GM12878 (cell line): ENCODE results near the gene ATP5ME. TPM values are rescaled to one million over a fixed set of nuclear protein-coding genes. Genes with fewer than 3 reads are reported as not detected.

Experiments
- CBX3 ChIP-seq: fragments of 200-600 bp; sonication (generic); IDR thresholded peaks from 2 replicates; pipeline ENCODE4 v1.6.1; 2016; ENCODE audit warnings: low read depth, borderline replicate concordance
- CREB1 ChIP-seq: IDR thresholded peaks from 2 replicates; pipeline ENCODE4 v1.6.1; 2012; ENCODE audit warnings: low read depth, mild to moderate bottlenecking, inconsistent platforms
- HDAC6 ChIP-seq: fragments of 200-600 bp; sonication (generic); IDR thresholded peaks from one replicate; pipeline ENCODE4 v1.8.0; 2017; ENCODE audit warnings: antibody characterized with exemption; ENCODE audit not compliant: unreplicated experiment
- SP1 ChIP-seq: IDR thresholded peaks from one replicate; pipeline ENCODE4 v1.6.1; 2011; ENCODE audit warnings: low read depth, low read length
- SREBF1 ChIP-seq: IDR thresholded peaks from 2 replicates; pipeline ENCODE4 v1.6.1; 2012; ENCODE audit warnings: mild to moderate bottlenecking, low read length
- STAT1 ChIP-seq: fragments of 450-650 bp; conservative IDR thresholded peaks from 2 replicates; pipeline ENCODE4 v1.6.1; 2014; ENCODE audit warnings: antibody characterized with exemption, mild to moderate bottlenecking
- SUZ12 ChIP-seq: fragments of 200-600 bp; sonication (generic); IDR thresholded peaks from one replicate; pipeline ENCODE4 v1.6.1; 2018; ENCODE audit warnings: antibody characterized with exemption, mild to moderate bottlenecking; ENCODE audit not compliant: unreplicated experiment
- polyA plus RNA-seq, 11 experiments: library from polyadenylated mRNA; depleted of rRNA in 4 of 11; unstranded in 6 of 11; stranded (reverse) in 5 of 11; fragments of >200 nt; fragmentation: Nextera tagmentation in 4 of 11; fragmentation: Illumina TruSeq in 1 of 11; extraction: Ambion mirVana in 4 of 11; extraction: Trizol in 1 of 11; gene quantifications; 1 replicate in 1 of 11; 2 replicates in 10 of 11; pipeline versions ENCODE4 v1.2.1 to v1.2.3, GENCODE V29; 2011 to 2016; ENCODE audit warnings: inconsistent platforms in 2 of 11, missing spikeins in 2 of 11, low read depth in 1 of 11
- total RNA-seq, 4 experiments: library from RNA; depleted of rRNA in 3 of 4; stranded (reverse); fragments of >200 nt in 3 of 4; fragmentation: Illumina TruSeq in 1 of 4; extraction: Trizol in 1 of 4; gene quantifications; 2 replicates each; pipeline versions ENCODE4 v1.2.1 to v1.2.3, GENCODE V29; 2013 to 2021
- TF ChIP-seq, protein P1 (sequence below): fragments of 450-650 bp; IDR thresholded peaks from 2 replicates; pipeline ENCODE4 v1.6.1; 2017; ENCODE audit warnings: low read depth, mild to moderate bottlenecking, moderate library complexity
- TF ChIP-seq, protein P2 (sequence below): fragments of 450-650 bp; IDR thresholded peaks from 2 replicates; pipeline ENCODE4 v1.6.1; 2017; ENCODE audit warnings: mild to moderate bottlenecking, moderate library complexity
- TF ChIP-seq, protein P3 (sequence below): IDR thresholded peaks from 2 replicates; pipeline ENCODE4 v1.6.1; 2012; ENCODE audit warnings: low read length, inconsistent platforms
- TF ChIP-seq, protein P4 (sequence below), 3 experiments: IDR thresholded peaks in 2 of 3; conservative IDR thresholded peaks in 1 of 3; 2 replicates each; pipeline ENCODE4 v1.5.1; 2011; ENCODE audit warnings: low read depth in 3 of 3, low read length in 3 of 3, mild to moderate bottlenecking in 3 of 3, control low read depth in 2 of 3, moderate library complexity in 2 of 3, inconsistent platforms in 1 of 3, mixed read lengths in 1 of 3; ENCODE audit not compliant: control insufficient read depth in 2 of 3, insufficient read depth in 1 of 3; ENCODE audit errors: extremely low read depth in 1 of 3
- TF ChIP-seq, protein P5 (sequence below): fragments of 450-650 bp; IDR thresholded peaks from 2 replicates; pipeline ENCODE4 v1.6.1; 2017; ENCODE audit warnings: borderline replicate concordance

ATP5ME gene
- total and polyA plus RNA-seq, 10 of the 15 experiments (the other 5 are each of a cell fraction or from before 2014, with no cell fraction given): 279 to 2,374 (median 509) TPM

DNA sequence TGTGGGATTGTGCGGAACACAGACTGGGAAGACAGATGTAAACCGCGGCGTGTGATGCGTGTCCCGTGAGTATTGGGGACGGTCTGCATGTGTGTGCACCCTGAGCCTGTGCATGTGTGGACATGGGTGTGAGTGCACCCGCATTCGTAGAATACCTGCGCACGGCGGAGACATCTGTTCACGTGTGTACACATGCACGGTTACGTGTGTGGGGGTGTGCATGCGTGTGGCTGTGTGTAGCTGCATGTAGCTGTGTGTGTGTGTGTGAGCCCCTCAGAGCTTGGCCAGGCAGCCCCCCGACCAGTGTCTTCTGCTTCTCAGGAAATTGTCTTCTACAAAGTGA is 19.6 kb downstream of the ATP5ME start (continued):
- TF ChIP-seq, protein P1, sequence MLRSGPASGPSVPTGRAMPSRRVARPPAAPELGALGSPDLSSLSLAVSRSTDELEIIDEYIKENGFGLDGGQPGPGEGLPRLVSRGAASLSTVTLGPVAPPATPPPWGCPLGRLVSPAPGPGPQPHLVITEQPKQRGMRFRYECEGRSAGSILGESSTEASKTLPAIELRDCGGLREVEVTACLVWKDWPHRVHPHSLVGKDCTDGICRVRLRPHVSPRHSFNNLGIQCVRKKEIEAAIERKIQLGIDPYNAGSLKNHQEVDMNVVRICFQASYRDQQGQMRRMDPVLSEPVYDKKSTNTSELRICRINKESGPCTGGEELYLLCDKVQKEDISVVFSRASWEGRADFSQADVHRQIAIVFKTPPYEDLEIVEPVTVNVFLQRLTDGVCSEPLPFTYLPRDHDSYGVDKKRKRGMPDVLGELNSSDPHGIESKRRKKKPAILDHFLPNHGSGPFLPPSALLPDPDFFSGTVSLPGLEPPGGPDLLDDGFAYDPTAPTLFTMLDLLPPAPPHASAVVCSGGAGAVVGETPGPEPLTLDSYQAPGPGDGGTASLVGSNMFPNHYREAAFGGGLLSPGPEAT: no peak
- TF ChIP-seq SREBF1 (no peak), SP1 (no peak), SUZ12 (no peak), STAT1 (no peak), HDAC6 (no peak), CBX3 (no peak), CREB1 (no peak)
- TF ChIP-seq, protein P2, sequence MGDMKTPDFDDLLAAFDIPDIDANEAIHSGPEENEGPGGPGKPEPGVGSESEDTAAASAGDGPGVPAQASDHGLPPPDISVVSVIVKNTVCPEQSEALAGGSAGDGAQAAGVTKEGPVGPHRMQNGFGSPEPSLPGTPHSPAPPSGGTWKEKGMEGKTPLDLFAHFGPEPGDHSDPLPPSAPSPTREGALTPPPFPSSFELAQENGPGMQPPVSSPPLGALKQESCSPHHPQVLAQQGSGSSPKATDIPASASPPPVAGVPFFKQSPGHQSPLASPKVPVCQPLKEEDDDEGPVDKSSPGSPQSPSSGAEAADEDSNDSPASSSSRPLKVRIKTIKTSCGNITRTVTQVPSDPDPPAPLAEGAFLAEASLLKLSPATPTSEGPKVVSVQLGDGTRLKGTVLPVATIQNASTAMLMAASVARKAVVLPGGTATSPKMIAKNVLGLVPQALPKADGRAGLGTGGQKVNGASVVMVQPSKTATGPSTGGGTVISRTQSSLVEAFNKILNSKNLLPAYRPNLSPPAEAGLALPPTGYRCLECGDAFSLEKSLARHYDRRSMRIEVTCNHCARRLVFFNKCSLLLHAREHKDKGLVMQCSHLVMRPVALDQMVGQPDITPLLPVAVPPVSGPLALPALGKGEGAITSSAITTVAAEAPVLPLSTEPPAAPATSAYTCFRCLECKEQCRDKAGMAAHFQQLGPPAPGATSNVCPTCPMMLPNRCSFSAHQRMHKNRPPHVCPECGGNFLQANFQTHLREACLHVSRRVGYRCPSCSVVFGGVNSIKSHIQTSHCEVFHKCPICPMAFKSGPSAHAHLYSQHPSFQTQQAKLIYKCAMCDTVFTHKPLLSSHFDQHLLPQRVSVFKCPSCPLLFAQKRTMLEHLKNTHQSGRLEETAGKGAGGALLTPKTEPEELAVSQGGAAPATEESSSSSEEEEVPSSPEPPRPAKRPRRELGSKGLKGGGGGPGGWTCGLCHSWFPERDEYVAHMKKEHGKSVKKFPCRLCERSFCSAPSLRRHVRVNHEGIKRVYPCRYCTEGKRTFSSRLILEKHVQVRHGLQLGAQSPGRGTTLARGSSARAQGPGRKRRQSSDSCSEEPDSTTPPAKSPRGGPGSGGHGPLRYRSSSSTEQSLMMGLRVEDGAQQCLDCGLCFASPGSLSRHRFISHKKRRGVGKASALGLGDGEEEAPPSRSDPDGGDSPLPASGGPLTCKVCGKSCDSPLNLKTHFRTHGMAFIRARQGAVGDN: no peak
- TF ChIP-seq, protein P3, sequence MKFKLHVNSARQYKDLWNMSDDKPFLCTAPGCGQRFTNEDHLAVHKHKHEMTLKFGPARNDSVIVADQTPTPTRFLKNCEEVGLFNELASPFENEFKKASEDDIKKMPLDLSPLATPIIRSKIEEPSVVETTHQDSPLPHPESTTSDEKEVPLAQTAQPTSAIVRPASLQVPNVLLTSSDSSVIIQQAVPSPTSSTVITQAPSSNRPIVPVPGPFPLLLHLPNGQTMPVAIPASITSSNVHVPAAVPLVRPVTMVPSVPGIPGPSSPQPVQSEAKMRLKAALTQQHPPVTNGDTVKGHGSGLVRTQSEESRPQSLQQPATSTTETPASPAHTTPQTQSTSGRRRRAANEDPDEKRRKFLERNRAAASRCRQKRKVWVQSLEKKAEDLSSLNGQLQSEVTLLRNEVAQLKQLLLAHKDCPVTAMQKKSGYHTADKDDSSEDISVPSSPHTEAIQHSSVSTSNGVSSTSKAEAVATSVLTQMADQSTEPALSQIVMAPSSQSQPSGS: no peak
- TF ChIP-seq, protein P4, sequence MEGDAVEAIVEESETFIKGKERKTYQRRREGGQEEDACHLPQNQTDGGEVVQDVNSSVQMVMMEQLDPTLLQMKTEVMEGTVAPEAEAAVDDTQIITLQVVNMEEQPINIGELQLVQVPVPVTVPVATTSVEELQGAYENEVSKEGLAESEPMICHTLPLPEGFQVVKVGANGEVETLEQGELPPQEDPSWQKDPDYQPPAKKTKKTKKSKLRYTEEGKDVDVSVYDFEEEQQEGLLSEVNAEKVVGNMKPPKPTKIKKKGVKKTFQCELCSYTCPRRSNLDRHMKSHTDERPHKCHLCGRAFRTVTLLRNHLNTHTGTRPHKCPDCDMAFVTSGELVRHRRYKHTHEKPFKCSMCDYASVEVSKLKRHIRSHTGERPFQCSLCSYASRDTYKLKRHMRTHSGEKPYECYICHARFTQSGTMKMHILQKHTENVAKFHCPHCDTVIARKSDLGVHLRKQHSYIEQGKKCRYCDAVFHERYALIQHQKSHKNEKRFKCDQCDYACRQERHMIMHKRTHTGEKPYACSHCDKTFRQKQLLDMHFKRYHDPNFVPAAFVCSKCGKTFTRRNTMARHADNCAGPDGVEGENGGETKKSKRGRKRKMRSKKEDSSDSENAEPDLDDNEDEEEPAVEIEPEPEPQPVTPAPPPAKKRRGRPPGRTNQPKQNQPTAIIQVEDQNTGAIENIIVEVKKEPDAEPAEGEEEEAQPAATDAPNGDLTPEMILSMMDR (IDR thresholded peaks at IDR 0.05 in 2 of 3, conservative IDR thresholded peaks at IDR 0.05 in 1 of 3; ENCODE audit: control insufficient read depth in 2 of 3, extremely low read depth in 1 of 3, insufficient read depth in 1 of 3, low read depth in 3 of 3, low read length in 3 of 3): no peak
- TF ChIP-seq, protein P5, sequence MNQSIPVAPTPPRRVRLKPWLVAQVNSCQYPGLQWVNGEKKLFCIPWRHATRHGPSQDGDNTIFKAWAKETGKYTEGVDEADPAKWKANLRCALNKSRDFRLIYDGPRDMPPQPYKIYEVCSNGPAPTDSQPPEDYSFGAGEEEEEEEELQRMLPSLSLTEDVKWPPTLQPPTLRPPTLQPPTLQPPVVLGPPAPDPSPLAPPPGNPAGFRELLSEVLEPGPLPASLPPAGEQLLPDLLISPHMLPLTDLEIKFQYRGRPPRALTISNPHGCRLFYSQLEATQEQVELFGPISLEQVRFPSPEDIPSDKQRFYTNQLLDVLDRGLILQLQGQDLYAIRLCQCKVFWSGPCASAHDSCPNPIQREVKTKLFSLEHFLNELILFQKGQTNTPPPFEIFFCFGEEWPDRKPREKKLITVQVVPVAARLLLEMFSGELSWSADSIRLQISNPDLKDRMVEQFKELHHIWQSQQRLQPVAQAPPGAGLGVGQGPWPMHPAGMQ: no peak
